ENCODE measurements around the gene EVC.

The EVC gene

GRCh38 chr4:5751666-5752375 is 40.8 kb downstream of the EVC start:
- TF ChIP-seq, protein P1, sequence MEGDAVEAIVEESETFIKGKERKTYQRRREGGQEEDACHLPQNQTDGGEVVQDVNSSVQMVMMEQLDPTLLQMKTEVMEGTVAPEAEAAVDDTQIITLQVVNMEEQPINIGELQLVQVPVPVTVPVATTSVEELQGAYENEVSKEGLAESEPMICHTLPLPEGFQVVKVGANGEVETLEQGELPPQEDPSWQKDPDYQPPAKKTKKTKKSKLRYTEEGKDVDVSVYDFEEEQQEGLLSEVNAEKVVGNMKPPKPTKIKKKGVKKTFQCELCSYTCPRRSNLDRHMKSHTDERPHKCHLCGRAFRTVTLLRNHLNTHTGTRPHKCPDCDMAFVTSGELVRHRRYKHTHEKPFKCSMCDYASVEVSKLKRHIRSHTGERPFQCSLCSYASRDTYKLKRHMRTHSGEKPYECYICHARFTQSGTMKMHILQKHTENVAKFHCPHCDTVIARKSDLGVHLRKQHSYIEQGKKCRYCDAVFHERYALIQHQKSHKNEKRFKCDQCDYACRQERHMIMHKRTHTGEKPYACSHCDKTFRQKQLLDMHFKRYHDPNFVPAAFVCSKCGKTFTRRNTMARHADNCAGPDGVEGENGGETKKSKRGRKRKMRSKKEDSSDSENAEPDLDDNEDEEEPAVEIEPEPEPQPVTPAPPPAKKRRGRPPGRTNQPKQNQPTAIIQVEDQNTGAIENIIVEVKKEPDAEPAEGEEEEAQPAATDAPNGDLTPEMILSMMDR (IDR thresholded peaks at IDR 0.05; ENCODE audit: borderline replicate concordance, insufficient read depth, low read depth, low read length) = no peak
- H3K4me3 ChIP-seq (ENCODE audit: low read depth, low read length) = no peak overlapping the region

- TF ChIP-seq, protein P1 (IDR thresholded peaks at IDR 0.05; ENCODE audit: borderline replicate concordance, insufficient read depth, low read depth, low read length) = no peak
- H3K4me3 ChIP-seq (ENCODE audit: low read depth, low read length) = no peak overlapping the region
Measured at GRCh38 chr4:5752376-5753184, 41.6 kb downstream of the EVC start.

DNA sequence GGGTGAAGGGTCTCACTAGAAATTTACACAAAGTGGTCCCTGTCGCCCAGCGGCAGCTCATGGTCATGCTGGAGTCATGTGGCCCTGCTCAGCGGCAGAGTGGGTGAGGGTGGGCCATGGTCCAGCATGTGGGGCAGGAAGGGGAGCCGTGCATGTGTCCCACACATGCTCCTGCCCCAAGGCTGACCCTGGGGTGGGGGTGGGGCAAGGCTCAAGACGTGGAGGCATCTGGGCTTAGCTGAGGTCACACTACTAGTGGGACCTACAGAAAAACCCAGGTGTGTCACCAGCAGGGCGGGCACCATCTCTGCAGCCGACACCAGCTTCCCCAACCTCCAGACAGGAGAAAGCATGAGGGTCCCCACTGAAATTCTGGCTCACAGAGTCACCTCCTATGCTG is 42.4 kb downstream of the EVC start:
- TF ChIP-seq, protein P1 (IDR thresholded peaks at IDR 0.05; ENCODE audit: borderline replicate concordance, insufficient read depth, low read depth, low read length) = no peak
- no peak overlapping the region for H3K4me3 ChIP-seq (ENCODE audit: low read depth, low read length)

- H3K4me3 ChIP-seq (ENCODE audit: low read depth, low read length) = no peak overlapping the region
- TF ChIP-seq, protein P1 (IDR thresholded peaks at IDR 0.05; ENCODE audit: borderline replicate concordance, insufficient read depth, low read depth, low read length) = no peak
Measured at GRCh38 chr4:5753766-5754528, 42.9 kb downstream of the EVC start.

DNA sequence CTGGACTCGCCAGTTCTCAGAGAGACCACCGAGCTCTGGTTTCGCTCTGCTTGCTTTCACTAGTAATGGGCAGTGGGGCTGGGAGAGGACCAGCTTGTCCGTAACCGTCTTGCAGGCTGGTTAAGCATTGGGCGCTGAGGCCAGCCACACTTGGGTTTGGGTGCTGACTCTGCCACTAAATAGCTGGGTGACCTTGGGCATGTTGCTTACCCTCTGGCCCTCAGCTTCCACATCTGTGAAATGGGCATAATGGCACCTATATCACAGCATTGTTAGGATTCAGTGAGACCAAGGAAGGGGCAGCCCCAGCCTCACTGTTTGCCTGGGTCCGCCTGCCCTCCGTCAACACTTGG is 43.5 kb downstream of the EVC start:
- H3K4me3 ChIP-seq (ENCODE audit: low read depth, low read length) = no peak overlapping the region
- TF ChIP-seq, protein P1 (IDR thresholded peaks at IDR 0.05; ENCODE audit: borderline replicate concordance, insufficient read depth, low read depth, low read length) = no peak

- H3K4me3 ChIP-seq (ENCODE audit: low read depth, low read length) = no peak overlapping the region
- TF ChIP-seq, protein P1 (IDR thresholded peaks at IDR 0.05; ENCODE audit: borderline replicate concordance, insufficient read depth, low read depth, low read length) = no peak
Measured at GRCh38 chr4:5755161-5755560, 44.2 kb downstream of the EVC start.

Measured in GM12875 (cell line).